Suprapubic skin (tissue), 4 donors: ENCODE results near the gene PEPD.

ENCODE experiments used
- CTCF ChIP-seq, 2 donors: fragments of 200-600 bp in 1 of 2; fragments of 450-650 bp in 1 of 2; sonication (generic) in 1 of 2; IDR thresholded peaks; one replicate each; pipeline ENCODE4 v1.5.1; 2016 to 2019; ENCODE audit warnings: antibody characterized with exemption in 2 of 2, mild to moderate bottlenecking in 1 of 2, moderate library complexity in 1 of 2
- POLR2A ChIP-seq, 2 donors: fragments of 450-650 bp; IDR thresholded peaks; one replicate each; pipeline ENCODE4 v1.6.1; 2017; ENCODE audit warnings: antibody characterized with exemption in 2 of 2, mild to moderate bottlenecking in 2 of 2, moderate library complexity in 2 of 2
- POLR2AphosphoS5 ChIP-seq, 3 donors: sonication (generic); formaldehyde crosslinking; IDR thresholded peaks; one replicate each; pipeline ENCODE4 v1.6.1; 2017; ENCODE audit warnings: antibody characterized with exemption in 3 of 3

- TF ChIP-seq POLR2A (IDR thresholded peaks at IDR 0.05): no peak
- TF ChIP-seq CTCF (IDR thresholded peaks at IDR 0.05): no peak
- TF ChIP-seq POLR2AphosphoS5 (IDR thresholded peaks at IDR 0.05): no peak
Measured at GRCh38 chr19:33470040-33470330, 51.6 kb downstream of the PEPD start.
